HG03280 (cell line): ENCODE measurements around the gene STX11.
"Not testable (repeated sequence)": the region's sequence is repeated elsewhere in the genome, so short reads cannot be mapped to it uniquely, and the experiment has no call there.

Experiments
- ATAC-seq: cut with Tn5 transposase; IDR thresholded peaks from one replicate; pipeline ENCODE4 v1.9.1; 2021; ENCODE audit warnings: mild to moderate bottlenecking, moderate library complexity; ENCODE audit not compliant: unreplicated experiment

Gene STX11

DNA sequence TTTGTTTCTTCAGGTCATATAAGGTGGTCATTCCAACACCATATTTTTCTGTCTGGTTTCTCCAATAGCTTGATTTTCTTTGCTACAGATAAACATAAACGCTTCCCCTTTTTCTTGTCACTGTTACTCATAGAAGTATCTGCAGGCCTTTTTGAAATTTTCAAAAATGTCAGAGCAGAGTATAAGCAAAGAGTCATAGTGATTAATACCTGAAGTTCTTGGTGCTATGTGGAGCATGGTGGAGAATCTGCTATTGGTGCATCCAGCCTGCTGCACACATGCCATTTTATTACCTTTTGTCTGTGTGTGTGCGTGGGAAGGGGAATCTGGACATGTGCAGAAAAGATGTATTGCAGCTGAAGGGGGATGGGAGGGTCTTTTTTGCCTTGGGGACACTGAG, 19.7 kb downstream of the STX11 start:
- ATAC-seq: no peak

DNA sequence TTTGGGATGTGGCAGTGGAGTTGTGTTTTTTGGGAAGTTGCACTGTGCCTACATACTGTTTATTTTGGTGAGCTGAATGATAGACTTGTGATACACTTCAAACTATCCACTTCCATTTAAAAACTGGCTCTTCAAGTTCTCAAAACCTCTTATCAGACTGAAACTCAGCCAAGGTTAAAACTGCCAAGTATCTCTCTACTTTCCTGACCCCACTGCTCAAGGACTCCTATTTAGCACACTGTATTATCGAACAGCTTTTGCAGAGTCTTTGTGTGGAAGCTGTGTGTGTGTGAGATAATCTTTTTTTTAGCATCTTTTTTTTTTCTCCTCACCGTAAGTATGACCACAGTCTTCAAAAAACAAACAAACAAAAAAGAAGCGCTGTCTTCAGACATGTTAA, 21.1 kb downstream of the STX11 start:
- no peak for ATAC-seq

DNA sequence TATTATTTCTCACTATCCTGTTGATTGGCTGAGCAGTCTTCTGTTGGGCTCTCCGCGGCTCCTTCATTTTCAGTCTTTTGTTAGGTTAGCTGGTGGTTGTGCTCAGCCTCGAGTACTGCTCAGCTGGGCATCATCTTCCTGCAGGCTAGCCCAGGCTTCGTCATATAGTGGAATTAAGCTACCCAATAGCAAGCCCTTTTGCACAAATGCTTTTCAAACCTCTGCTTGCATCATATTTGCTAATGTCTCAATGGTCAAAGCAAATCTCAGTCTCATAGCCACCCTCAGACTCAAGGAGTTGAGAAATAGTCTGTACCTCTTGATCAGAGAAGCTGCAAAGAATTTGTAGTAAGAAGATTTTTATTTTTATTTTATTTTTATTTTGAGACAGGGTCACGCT, 23.7 kb downstream of the STX11 start:
- ATAC-seq: no peak

DNA sequence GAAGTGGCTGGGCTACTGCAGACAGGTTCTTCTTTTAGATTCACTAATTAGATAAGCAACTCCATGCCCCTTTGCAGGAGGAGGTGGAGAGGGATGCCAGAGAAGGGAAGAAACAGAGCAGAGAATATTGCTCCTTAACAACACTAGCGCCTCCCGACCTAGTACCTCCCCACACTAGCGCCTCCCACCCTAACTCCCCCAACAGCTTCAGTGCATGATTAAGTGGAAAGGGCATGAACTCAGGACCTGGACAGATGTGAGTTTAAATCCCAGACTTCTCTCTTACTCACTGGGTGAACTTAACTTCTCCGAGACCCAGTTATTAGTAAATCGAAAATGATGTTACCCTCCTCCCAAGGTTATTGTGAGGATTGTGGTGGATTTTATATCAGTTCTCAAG, 25.7 kb downstream of the STX11 start:
- no peak for ATAC-seq

GRCh38 chr6:144177726-144178125, 27.4 kb downstream of the STX11 start:
- no peak for ATAC-seq

DNA sequence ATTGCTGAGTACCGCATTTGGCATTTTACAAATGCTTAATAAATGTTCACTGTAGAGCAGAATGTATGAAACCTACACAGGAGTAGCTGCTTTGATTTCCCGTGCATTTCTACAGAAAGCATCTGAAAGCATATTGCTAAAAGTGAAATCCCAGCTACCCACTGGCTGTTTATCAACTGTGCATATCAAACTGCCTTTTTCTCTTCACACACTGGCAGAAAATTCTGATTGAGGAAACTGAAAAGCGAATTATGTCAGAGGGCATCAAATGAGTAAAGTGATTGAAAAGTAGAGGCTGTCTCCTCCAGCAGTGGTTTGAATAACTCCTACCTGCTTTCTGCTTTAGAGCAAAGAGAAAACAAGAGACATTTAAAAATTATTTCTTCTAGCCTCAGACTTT, 28.0 kb downstream of the STX11 start:
- no peak for ATAC-seq

GRCh38 chr6:144179237-144179636, 28.9 kb downstream of the STX11 start:
- ATAC-seq: no peak

- ATAC-seq: no peak
Measured at GRCh38 chr6:144179828-144180227, 29.5 kb downstream of the STX11 start.

DNA sequence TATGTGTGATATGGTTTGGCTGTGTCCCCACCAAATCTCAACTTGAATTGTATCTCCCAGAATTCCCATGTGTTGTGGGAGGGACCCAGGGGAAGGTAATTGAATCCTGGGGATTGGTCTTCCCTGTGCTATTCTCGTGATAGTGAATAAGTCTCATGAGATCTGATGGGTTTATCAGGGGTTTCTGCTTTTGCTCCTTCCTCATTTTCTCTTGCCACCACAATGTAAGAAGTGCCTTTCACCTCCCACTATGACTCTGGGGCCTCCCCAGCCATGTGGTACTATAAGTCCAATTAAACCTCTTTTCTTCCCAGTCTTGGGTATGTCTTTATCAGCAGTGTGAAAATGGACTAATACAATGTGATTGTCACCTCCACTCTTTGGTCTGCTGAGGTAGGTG, 30.0 kb downstream of the STX11 start:
- not testable (repeated sequence) for ATAC-seq

- no peak for ATAC-seq
Measured at GRCh38 chr6:144181639-144182038, 31.3 kb downstream of the STX11 start.

GRCh38 chr6:144184186-144184585, 33.9 kb downstream of the STX11 start:
- ATAC-seq: not testable (repeated sequence)

GRCh38 chr6:144185133-144185836, 35.0 kb downstream of the STX11 start:
- ATAC-seq: no peak

DNA sequence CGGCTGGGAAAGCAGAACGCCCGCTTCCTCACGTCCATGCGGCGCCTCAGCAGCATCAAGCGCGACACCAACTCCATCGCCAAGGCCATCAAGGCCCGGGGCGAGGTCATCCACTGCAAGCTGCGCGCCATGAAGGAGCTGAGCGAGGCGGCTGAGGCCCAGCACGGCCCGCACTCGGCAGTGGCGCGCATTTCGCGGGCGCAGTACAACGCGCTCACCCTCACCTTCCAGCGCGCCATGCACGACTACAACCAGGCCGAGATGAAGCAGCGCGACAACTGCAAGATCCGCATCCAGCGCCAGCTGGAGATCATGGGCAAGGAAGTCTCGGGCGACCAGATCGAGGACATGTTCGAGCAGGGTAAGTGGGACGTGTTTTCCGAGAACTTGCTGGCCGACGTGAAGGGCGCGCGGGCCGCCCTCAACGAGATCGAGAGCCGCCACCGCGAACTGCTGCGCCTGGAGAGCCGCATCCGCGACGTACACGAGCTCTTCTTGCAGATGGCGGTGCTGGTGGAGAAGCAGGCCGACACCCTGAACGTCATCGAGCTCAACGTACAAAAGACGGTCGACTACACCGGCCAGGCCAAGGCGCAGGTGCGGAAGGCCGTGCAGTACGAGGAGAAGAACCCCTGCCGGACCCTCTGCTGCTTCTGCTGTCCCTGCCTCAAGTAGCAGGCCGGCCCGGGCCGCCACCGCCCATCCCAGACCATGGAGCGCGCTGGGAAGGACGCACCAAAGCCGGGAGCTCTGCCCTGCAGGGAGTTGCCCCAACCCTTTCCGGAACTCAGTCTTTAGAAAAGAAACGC, 36.7 kb downstream of the STX11 start:
- ATAC-seq: no peak

DNA sequence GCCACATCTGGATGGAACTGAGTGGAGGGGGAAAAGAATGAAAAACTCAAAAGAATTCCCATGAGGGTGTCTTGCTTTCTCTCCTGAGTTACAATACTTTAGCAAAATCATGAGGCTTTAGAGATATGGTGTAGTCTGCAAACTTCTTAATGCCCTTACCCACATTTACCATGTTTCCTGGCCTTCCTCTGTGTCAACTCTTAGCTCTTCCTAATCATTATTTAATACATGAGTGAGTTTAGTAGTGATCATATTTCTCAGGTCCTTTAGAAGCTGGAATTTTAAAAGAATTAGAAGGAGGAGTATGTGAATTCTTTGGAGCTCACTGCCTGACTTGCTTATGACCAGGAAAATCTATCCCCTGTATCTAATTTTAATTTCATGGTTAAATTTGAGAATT, 39.0 kb downstream of the STX11 start:
- ATAC-seq: no peak

- ATAC-seq: no peak
Measured at GRCh38 chr6:144190080-144190479, 39.8 kb downstream of the STX11 start.

DNA sequence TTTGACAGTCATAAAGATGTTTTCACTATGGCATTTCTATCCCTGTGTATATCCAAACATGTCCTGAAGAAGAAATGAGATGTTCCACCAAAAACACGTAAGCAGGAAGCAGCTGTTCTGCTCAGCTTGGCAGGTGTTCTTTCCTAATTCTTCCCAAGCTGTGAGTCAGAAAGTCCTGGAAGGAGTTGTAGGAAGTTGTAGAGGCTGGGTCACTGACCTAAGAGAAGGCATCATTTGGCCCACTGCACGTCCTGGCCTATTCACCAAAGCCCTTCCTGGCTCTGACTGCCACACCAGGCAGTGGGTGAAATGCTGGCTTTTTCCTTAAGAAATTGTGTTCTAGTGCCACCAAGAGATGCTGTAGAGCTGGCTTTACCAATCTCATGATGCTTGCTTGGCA, 40.3 kb downstream of the STX11 start:
- ATAC-seq: no peak

- no peak for ATAC-seq
Measured at GRCh38 chr6:144193181-144193580, 42.9 kb downstream of the STX11 start.

DNA sequence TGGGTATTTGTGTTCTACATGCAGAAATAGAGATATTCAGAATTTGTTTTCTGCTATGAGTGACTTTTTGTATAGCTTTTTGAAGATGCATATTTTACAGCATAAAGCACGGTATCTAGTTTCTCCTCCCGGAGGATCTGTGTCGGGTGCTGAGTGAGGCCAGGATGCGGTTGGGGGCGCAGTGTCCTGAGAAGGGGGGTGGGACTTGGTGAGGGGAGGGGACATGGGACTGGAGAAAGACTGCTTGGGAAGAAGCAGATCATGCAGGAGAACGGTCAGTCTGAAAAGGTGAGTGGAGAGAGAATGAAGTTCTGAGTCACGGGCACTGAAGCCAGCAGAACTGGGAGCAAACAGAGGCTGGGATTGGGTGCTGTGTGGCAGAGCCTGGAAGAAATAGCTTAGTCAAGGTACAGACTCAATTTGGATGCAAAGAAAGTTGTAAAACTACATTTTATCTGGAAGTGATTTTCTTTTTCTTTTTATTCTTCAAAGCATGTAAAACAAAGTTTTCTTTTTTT, 44.0 kb downstream of the STX11 start:
- no peak for ATAC-seq

- ATAC-seq: no peak
Measured at GRCh38 chr6:144195671-144196270, 45.5 kb downstream of the STX11 start.

- ATAC-seq: no peak
Measured at GRCh38 chr6:144197919-144198318, 47.6 kb downstream of the STX11 start.

DNA sequence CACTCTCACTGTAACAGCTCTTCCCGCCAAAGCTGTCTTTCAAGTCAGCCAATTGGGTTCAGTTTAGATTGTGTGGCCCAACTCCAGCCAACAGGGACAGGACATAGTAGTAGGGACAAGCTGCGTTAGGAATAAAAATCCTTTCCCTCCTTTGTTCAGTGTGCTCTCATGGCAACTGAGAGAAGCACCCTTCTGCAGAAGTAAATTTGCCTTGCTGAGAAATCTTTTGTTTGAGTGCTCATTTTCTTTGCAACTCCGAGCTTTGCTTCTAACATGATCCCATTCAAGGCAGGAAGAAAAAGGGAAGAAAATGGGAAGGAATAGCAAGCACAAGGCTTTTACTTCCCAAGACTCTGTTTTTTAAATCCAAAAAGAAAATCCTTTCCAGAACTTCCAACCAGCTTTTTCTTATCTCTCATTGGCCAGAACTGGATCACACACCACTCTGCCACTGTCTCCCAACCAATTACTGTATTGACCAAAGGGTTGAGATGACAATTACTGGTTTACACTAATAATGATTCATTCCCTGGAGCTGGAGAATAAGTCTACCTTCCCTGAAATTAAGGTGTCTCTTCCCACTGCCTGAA, 52.7 kb downstream of the STX11 start:
- no peak for ATAC-seq
